HepG2 (cell line): ENCODE results near the gene TAL2. TPM values are rescaled to one million over a fixed set of nuclear protein-coding genes. Genes with fewer than 3 reads are reported as not detected.

ENCODE experiments used
- ADNP ChIP-seq: sonication (generic); formaldehyde crosslinking; IDR thresholded peaks from 2 replicates; pipeline ENCODE4 v1.4.0; 2020; ENCODE audit warnings: missing genetic modification reagents
- ARID2 ChIP-seq: sonication (generic); formaldehyde crosslinking; IDR thresholded peaks from 2 replicates; pipeline ENCODE4 v1.8.1; 2022; ENCODE audit warnings: mild to moderate bottlenecking, missing genetic modification reagents, borderline replicate concordance
- GATA4 ChIP-seq: sonication (generic); IDR thresholded peaks from 2 replicates; pipeline ENCODE4 v1.6.1; 2016; ENCODE audit warnings: antibody characterized with exemption, low read depth, borderline replicate concordance
- ISL2 ChIP-seq: sonication (generic); formaldehyde crosslinking; IDR thresholded peaks from 2 replicates; pipeline ENCODE4 v1.5.0; 2020; ENCODE audit warnings: missing genetic modification reagents
- SIX1 ChIP-seq: sonication (generic); formaldehyde crosslinking; IDR thresholded peaks from 2 replicates; pipeline ENCODE4 v1.4.0; 2020; ENCODE audit warnings: missing genetic modification reagents, borderline replicate concordance
- TOE1 ChIP-seq: sonication (generic); formaldehyde crosslinking; IDR thresholded peaks from 2 replicates; pipeline ENCODE4 v1.4.0; 2020; ENCODE audit warnings: mild to moderate bottlenecking, missing genetic modification reagents
- XRCC5 ChIP-seq: fragments of 200-400 bp; formaldehyde crosslinking; optimal IDR thresholded peaks from 2 replicates; pipeline ENCODE3; 2017; ENCODE audit warnings: mild to moderate bottlenecking, low read length
- YEATS2 ChIP-seq: sonication (generic); formaldehyde crosslinking; IDR thresholded peaks from 2 replicates; pipeline ENCODE4 v1.4.0; 2020; ENCODE audit warnings: missing genetic modification reagents, borderline replicate concordance
- ZKSCAN1 ChIP-seq: fragments of 150-350 bp; IDR thresholded peaks from 2 replicates; pipeline ENCODE4 v1.6.1; 2014; ENCODE audit warnings: low read length
- ZNF263 ChIP-seq: sonication (generic); formaldehyde crosslinking; IDR thresholded peaks from 2 replicates; pipeline ENCODE4 v1.4.0; 2020; ENCODE audit warnings: missing genetic modification reagents
- ZNF30 ChIP-seq: sonication (generic); formaldehyde crosslinking; IDR thresholded peaks from 2 replicates; pipeline ENCODE4 v1.5.0; 2020; ENCODE audit warnings: mild to moderate bottlenecking, missing genetic modification reagents
- ZNF547 ChIP-seq: sonication (generic); formaldehyde crosslinking; IDR thresholded peaks from 2 replicates; pipeline ENCODE4 v1.5.1; 2020; ENCODE audit warnings: mild to moderate bottlenecking, missing genetic modification reagents
- ZNF562 ChIP-seq: sonication (generic); formaldehyde crosslinking; IDR thresholded peaks from 2 replicates; pipeline ENCODE4 v1.8.0; 2022; ENCODE audit warnings: missing genetic modification reagents, borderline replicate concordance
- ZNF607 ChIP-seq: sonication (generic); formaldehyde crosslinking; IDR thresholded peaks from 2 replicates; pipeline ENCODE4 v1.5.1; 2020; ENCODE audit warnings: missing genetic modification reagents, mild to moderate bottlenecking, borderline replicate concordance
- ZNF629 ChIP-seq: sonication (generic); formaldehyde crosslinking; conservative IDR thresholded peaks from 2 replicates; pipeline ENCODE4 v1.5.0; 2020; ENCODE audit warnings: missing genetic modification reagents
- ZNF672 ChIP-seq: sonication (generic); formaldehyde crosslinking; IDR thresholded peaks from 2 replicates; pipeline ENCODE4 v1.8.1; 2022; ENCODE audit warnings: missing genetic modification reagents
- ZNF790 ChIP-seq: sonication (generic); formaldehyde crosslinking; IDR thresholded peaks from 2 replicates; pipeline ENCODE4 v1.8.0; 2022; ENCODE audit warnings: missing genetic modification reagents, mild to moderate bottlenecking, borderline replicate concordance
- polyA plus RNA-seq, 8 experiments: library from polyadenylated mRNA; depleted of rRNA in 3 of 8; stranded (reverse) in 7 of 8; unstranded in 1 of 8; fragments of >200 nt; fragmentation: Illumina TruSeq in 4 of 8; extraction: Trizol in 4 of 8; gene quantifications; 2 replicates each; pipeline versions ENCODE4 v1.2.1 to v1.2.3, GENCODE V29; 2011 to 2016; ENCODE audit warnings: low read depth in 4 of 8, missing spikeins in 1 of 8, mixed read lengths in 1 of 8; ENCODE audit not compliant: insufficient read depth in 1 of 8
- total RNA-seq, 5 experiments: library from RNA; depleted of rRNA; stranded (reverse); fragments of >200 nt; fragmentation: Illumina TruSeq; extraction: Trizol; gene quantifications; 2 replicates each; pipeline ENCODE4 v1.2.3, GENCODE V29; 2016; ENCODE audit warnings: low read depth in 1 of 5
- TF ChIP-seq, protein P1 (sequence below): IDR thresholded peaks from 2 replicates; pipeline ENCODE4 v1.6.1; 2018; ENCODE audit warnings: missing genetic modification reagents, mild to moderate bottlenecking, missing compliant biosample characterization
- TF ChIP-seq, protein P2 (sequence below): sonication (generic); formaldehyde crosslinking; IDR thresholded peaks from 2 replicates; pipeline ENCODE4 v1.5.0; 2020; ENCODE audit warnings: mild to moderate bottlenecking, missing genetic modification reagents
- TF ChIP-seq, protein P3 (sequence below): sonication (generic); formaldehyde crosslinking; IDR thresholded peaks from 2 replicates; pipeline ENCODE4 v1.4.0; 2020; ENCODE audit warnings: missing genetic modification reagents, borderline replicate concordance
- TF ChIP-seq, protein P4 (sequence below): sonication (generic); formaldehyde crosslinking; IDR thresholded peaks from 2 replicates; pipeline ENCODE4 v1.4.0; 2020; ENCODE audit warnings: mild to moderate bottlenecking, missing genetic modification reagents
- TF ChIP-seq, protein P5 (sequence below): sonication (generic); formaldehyde crosslinking; IDR thresholded peaks from 2 replicates; pipeline ENCODE4 v1.5.0; 2020; ENCODE audit warnings: missing genetic modification reagents, mild to moderate bottlenecking, borderline replicate concordance

TAL2 gene
- total and polyA plus RNA-seq, 2 of the 13 experiments (the other 11 are each of a cell fraction or from before 2014, with no cell fraction given) = 0.22 TPM; not detected in 1

DNA sequence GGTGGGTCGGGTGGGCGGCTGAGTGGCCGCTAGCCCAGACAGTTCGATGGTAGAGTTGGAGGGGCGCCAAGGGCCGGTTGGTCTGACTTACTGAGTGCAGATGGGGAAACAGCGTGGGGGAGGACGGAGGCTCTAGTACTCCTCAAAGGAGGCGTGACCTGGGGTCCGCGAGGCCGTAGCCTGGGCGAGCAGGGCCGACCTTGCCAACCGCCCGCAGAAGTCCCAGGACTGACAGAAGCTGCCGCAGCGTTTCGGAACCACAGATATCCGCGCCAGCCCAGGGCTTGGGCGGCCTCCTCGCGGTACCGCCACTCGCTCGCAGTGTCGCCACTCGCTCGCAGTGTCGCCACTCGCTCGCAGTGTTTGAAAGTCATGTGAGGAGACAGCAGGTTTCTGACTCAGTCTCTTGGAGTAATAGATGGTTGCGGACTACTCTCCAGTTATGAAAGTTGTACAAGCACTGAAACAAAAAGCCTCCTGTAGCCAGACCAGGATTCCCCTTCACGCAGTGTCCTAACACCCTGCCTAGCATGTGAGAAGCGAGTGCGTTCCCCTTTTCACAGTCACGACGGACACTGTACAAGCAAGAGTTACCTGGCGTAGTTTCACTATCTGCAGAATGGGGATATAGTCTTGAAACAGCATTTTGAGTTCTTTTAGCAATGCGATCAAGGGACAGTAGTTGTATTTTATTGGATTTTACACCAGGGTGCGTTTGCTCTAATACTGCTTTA is 32.8 kb downstream of the TAL2 start (continued):
- TF ChIP-seq ZNF672 (CRISPR knock-in tag) = no peak
- TF ChIP-seq ZNF562 (CRISPR knock-in tag) = no peak
- TF ChIP-seq, protein P1, sequence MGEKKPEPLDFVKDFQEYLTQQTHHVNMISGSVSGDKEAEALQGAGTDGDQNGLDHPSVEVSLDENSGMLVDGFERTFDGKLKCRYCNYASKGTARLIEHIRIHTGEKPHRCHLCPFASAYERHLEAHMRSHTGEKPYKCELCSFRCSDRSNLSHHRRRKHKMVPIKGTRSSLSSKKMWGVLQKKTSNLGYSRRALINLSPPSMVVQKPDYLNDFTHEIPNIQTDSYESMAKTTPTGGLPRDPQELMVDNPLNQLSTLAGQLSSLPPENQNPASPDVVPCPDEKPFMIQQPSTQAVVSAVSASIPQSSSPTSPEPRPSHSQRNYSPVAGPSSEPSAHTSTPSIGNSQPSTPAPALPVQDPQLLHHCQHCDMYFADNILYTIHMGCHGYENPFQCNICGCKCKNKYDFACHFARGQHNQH (CRISPR knock-in tag) = no peak
- TF ChIP-seq, protein P2, sequence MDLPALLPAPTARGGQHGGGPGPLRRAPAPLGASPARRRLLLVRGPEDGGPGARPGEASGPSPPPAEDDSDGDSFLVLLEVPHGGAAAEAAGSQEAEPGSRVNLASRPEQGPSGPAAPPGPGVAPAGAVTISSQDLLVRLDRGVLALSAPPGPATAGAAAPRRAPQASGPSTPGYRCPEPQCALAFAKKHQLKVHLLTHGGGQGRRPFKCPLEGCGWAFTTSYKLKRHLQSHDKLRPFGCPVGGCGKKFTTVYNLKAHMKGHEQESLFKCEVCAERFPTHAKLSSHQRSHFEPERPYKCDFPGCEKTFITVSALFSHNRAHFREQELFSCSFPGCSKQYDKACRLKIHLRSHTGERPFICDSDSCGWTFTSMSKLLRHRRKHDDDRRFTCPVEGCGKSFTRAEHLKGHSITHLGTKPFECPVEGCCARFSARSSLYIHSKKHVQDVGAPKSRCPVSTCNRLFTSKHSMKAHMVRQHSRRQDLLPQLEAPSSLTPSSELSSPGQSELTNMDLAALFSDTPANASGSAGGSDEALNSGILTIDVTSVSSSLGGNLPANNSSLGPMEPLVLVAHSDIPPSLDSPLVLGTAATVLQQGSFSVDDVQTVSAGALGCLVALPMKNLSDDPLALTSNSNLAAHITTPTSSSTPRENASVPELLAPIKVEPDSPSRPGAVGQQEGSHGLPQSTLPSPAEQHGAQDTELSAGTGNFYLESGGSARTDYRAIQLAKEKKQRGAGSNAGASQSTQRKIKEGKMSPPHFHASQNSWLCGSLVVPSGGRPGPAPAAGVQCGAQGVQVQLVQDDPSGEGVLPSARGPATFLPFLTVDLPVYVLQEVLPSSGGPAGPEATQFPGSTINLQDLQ (CRISPR knock-in tag) = no peak
- no peak; the same call in 1 of the 2 replicates for TF ChIP-seq ZNF607
- no peak for TF ChIP-seq ADNP (CRISPR knock-in tag)
- TF ChIP-seq SIX1 (CRISPR knock-in tag) = no peak
- TF ChIP-seq ZNF263 (CRISPR knock-in tag) = peak; percentile 98
- TF ChIP-seq, protein P3, sequence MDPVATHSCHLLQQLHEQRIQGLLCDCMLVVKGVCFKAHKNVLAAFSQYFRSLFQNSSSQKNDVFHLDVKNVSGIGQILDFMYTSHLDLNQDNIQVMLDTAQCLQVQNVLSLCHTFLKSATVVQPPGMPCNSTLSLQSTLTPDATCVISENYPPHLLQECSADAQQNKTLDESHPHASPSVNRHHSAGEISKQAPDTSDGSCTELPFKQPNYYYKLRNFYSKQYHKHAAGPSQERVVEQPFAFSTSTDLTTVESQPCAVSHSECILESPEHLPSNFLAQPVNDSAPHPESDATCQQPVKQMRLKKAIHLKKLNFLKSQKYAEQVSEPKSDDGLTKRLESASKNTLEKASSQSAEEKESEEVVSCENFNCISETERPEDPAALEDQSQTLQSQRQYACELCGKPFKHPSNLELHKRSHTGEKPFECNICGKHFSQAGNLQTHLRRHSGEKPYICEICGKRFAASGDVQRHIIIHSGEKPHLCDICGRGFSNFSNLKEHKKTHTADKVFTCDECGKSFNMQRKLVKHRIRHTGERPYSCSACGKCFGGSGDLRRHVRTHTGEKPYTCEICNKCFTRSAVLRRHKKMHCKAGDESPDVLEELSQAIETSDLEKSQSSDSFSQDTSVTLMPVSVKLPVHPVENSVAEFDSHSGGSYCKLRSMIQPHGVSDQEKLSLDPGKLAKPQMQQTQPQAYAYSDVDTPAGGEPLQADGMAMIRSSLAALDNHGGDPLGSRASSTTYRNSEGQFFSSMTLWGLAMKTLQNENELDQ (CRISPR knock-in tag) = no peak
- TF ChIP-seq ZNF790 (CRISPR knock-in tag) = no peak
- TF ChIP-seq, protein P4, sequence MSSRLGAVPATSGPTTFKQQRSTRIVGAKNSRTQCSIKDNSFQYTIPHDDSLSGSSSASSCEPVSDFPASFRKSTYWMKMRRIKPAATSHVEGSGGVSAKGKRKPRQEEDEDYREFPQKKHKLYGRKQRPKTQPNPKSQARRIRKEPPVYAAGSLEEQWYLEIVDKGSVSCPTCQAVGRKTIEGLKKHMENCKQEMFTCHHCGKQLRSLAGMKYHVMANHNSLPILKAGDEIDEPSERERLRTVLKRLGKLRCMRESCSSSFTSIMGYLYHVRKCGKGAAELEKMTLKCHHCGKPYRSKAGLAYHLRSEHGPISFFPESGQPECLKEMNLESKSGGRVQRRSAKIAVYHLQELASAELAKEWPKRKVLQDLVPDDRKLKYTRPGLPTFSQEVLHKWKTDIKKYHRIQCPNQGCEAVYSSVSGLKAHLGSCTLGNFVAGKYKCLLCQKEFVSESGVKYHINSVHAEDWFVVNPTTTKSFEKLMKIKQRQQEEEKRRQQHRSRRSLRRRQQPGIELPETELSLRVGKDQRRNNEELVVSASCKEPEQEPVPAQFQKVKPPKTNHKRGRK = no peak
- peak; percentile 26 for TF ChIP-seq XRCC5
- peak; percentile 96 for TF ChIP-seq ZNF629 (CRISPR knock-in tag)
- no peak for TF ChIP-seq ZNF547
- TF ChIP-seq ISL2 (CRISPR knock-in tag) = 0 out of 2 replicates have a peak, but pooled peaks have one; percentile 20
- no peak for TF ChIP-seq ARID2 (CRISPR knock-in tag)
- TF ChIP-seq YEATS2 (CRISPR knock-in tag) = no peak
- TF ChIP-seq GATA4 = no peak
- no peak for TF ChIP-seq TOE1 (CRISPR knock-in tag)
- TF ChIP-seq ZKSCAN1 = no peak
- no peak for TF ChIP-seq ZNF30 (CRISPR knock-in tag)
- TF ChIP-seq, protein P5, sequence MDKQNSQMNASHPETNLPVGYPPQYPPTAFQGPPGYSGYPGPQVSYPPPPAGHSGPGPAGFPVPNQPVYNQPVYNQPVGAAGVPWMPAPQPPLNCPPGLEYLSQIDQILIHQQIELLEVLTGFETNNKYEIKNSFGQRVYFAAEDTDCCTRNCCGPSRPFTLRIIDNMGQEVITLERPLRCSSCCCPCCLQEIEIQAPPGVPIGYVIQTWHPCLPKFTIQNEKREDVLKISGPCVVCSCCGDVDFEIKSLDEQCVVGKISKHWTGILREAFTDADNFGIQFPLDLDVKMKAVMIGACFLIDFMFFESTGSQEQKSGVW (CRISPR knock-in tag) = no peak
